Measurements from ENCODE around the gene TUG1.
A peak's percentile ranks its signal among the peaks of the same experiment; 100 is the strongest.

TUG1 gene

DNA sequence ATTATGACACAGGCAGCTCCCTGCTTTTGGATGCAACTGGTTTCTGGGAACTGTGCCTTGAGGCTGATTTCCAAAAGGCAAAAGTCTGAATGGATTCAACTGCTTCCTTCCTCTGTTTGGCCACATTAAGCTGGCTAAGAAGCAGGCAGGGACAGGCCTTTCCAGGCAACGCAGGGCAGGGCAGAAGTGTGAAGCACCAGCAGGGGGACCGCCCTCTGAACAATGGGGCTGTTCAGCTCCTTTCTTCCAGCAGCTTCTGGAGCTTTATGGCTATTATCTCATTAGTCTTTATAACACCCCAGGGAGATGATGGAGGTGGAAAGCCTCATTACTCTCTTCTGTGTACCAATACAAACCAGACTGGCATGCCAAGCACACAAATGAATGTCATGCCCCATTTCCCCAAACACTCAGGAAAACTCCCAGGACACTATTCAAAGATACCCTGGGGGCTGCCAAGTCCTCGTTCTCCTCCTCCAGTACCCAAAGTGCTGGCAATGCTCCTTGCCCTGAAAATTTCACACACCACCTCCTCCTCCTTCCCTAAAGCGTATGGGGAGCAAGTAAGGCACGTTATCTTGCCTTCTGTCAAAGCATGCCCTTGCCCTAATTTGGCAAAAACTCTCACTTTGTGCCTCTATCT, 21.8 kb upstream of the TUG1 start:
- no peak for DNase-seq (ENCODE audit: low read depth in 2 of 3, low spot score in 1 of 3)

DNA sequence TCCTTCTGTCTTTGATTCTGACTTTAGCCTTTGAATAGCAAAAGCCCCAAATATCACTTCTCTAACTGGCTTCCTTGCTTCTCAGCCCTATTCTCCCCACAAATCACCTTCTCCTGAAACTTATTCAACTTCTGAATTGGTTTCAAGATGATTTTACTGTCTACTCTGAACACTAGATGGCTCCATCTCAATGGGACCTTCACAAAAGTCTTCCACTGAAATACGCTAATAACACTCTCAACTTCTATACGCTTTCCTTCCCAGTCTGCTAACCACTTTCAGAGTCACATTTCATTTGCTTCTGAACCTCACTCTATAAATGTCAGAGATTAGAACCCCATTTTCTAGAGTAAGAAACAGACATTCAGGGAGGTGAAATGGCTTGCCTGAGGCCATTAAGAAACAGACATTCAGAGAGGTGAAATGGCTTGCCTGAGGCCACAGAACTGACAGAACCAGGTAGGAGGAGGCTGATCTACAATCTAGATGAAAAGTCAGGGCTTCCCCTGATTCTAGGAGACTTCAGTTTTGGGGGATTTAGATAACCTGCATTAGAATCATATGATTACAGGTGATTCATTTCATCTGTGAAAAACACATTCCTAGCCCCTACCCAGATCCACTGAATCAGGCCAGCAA, 21.1 kb upstream of the TUG1 start:
- DNase-seq (ENCODE audit: low read depth in 2 of 3, low spot score in 1 of 3) = no peak

DNA sequence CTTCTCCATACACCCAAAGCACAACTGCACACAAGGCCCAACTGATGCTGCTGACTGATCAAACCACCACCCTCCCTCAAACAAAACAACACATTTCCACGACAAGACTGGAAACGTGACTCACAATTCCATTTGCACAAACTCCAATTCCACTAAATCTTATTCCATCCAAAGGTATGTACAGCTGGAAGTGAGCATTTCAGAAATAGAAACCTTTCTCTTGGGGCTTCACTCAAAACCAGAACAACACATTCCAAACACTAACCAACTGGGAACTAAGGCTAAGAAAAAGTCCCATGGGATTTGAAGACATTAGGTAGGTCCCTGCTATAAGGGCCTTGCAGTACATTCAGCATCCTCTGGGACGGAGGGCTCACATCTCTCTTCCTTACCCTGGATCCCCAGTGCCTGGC, 20.1 kb upstream of the TUG1 start:
- no peak for DNase-seq (ENCODE audit: low read depth in 2 of 3, low spot score in 1 of 3)

DNA sequence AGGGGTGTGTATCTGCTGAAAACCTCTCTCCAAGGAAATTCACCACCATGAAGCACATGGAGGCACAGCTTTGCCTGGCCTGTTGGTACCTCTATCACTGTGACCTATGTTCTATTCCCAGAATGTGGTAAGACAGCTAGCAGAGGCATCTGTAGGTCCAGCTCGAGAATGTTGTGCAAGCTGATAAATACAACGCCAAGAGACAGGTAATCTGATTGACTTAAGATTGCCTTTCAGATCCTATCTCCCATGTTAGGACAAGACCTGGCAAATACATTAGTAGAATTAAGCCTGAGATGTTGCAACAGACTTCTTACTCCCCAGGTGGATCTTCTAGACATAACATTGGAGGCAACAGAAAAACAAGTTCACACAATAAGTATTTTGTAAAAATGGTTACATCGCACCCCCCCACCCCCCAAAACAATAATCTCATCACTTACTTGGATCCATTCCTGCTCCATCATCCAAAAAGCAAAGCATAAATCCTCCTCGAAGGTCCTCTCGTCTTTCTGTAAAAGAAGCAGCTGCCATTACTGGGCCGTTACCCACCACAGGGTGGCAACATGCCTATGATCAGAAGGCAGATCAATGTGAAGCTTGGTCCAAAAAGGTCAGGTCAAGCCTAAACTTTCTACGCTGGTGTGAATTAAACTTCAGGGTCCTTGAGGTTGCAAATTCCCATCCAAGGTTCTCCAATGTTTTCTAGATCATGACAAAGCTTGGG, 19.0 kb upstream of the TUG1 start:
- DNase-seq (ENCODE audit: low read depth in 2 of 3, low spot score in 1 of 3) = no peak

DNA sequence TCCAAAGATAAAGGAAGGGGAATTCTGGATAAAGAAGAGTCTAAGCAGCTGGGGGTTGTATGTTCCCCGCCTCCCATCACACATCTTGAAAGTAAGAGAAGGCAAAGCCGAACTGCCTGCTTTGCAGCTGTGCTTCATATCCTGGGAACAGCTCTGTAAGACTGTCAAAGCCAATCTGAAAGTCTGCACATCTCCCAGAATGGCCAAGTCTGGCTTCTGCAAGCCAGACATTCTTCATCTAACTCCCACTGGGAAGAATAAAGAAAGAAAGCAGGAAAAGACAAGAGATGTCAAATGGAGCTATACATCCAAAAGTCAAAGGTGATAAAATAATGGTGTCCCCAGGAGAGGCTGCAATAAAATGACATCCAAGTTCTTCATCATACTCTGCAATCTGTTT, 15.9 kb upstream of the TUG1 start:
- no peak for DNase-seq (ENCODE audit: low read depth in 2 of 3, low spot score in 1 of 3)

DNA sequence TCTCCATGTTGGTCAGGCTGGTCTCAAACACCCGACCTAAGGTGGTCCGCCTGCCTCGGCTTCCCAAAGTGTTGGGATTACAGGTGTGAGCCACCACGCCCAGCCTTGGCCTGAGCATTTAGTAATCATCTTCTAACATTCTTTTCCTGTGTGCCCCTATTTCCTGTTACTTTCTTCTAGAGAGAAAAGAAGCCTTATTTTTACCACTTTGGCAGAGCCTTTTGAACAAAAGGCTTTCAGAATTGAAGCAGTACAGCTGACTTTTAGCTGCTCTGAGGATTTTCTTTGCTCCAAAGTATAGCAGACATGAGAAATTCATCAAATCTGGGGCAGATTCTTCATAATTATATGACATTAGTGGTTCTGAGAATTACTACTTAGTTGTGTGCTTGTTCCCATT, 13.9 kb upstream of the TUG1 start:
- no peak for DNase-seq (ENCODE audit: low read depth in 2 of 3, low spot score in 1 of 3)

DNA sequence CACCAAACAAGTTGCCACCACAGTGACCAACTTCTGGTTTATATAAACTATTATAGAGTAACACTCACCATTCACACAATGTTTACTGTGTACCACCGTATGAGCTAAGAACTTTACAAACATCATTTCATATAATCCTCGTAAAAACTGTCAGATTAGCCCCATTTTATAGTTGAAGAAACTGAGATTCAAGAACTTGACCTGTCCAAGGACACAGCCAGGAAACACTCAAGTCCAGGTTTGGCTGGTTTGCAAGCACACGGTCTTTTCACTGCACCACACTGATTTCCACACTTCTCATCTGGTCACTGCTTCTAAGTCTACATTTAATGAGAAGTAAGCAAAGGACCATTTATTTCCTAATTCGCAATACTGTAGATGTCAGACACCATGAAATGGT, 4.2 kb upstream of the TUG1 start:
- no peak for DNase-seq (ENCODE audit: low read depth in 2 of 3, low spot score in 1 of 3)

DNA sequence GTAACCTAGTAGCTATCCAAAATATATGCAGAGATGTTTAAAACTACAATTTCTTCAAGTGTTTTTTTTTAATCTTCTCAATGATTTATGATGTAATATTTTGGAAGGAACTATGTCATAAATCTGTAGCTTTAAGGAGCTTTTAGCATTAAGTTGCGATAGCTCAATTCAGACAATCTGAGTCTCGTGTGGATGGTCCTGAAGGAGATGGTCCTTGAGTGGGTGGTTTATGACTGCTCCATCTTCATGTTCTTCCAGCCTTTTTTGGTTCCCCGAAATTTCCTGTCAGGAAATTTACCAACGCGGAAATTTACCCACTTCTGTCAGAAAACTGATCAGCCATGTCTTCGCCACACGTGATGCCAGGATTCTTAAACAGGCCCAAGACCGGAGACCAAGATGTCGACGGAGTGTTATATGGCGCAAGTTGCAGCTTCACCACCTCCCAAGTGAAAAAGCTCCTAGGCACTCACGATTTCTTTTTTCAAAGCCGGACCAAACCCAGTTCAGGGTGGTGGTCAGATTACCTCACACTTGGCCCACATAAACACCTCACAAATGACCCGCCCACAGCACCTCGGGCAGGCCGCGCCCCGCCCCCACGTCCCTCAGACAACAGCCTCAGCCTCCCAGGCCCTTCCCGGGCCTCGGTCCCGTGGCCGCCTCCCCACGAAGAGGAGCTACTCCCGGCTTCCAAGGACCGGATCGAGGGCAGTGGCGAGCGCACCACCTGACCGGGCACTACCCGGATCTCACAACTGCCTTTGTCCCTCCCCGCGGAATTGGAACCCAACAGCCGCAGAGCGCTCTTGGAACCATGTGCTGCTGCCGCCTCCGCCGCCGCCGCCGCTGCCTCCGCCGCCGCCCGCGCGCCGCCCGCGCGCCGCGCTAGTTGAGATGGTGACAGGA, 796 bp upstream of the TUG1 start, which contains the start of gene MORC2:
TSS of gene MORC2 (minus strand) at position 760 of the 909 bp plus-strand sequence. CDS start 885 bp downstream, outside the sequence.
- DNase-seq (ENCODE audit: low read depth in 2 of 3, low spot score in 1 of 3) = no peak

DNA sequence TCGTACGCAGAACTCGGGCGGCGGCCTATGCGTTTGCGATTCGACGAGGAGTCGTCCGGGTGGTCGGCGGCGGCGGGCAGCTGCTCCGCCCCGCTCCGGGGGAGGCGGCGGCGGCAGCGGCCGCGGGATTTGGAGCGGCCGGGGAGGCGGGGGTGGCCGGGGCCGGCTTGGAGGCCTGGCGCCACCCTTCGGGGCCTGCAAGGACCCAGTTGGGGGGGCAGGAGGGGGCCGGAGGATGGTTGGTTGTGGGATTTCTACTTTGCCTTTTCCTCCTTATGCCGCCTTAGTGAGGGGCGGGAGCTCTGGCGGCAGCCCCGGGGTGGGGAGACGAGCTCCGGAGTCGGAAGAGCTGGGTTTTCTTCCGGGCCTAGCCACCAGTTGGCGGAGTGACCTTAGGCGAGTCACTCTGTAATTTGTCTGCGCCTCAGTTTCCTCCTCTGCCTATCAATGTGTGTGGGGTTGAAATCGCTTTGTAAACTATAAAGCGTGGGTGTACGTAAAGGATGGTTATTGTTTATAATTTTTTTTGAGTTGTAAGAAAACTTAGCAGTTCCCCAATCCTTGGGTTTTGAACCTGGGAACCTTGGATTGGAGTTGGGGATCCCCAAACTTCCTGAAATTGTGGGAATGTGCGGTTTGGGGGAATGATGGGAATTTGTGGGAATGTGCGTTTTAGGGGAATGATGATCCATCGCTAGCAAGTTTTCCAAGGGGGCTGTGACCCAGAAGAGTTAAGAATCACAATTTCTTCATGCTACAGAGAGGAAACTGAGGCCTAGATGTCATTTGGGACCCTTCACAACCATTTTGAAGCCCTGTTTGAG, 679 bp downstream of the TUG1 start:
- DNase-seq (ENCODE audit: low read depth in 2 of 3, low spot score in 1 of 3) = peak; percentile 10 to 20 (median 14)

DNA sequence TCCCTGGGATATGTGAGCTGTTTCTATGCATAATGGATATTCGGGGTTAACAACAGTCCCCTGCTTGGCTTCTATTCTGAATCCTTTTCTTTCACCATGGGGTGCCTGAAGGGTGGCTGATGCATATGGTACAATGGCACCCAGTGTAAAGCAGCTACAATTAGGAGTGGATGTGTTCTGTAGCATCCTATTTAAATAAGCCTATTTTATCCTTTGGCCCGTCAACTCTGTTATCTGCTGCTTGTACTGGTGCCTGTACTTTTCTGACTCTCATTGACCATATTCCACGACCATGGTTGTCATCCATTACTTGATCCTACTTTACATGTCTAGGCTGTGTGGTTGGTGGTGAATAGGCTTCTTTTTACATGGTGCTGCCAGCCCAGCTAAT, 1.3 kb downstream of the TUG1 start:
- no peak for DNase-seq (ENCODE audit: low read depth in 2 of 3, low spot score in 1 of 3)

DNA sequence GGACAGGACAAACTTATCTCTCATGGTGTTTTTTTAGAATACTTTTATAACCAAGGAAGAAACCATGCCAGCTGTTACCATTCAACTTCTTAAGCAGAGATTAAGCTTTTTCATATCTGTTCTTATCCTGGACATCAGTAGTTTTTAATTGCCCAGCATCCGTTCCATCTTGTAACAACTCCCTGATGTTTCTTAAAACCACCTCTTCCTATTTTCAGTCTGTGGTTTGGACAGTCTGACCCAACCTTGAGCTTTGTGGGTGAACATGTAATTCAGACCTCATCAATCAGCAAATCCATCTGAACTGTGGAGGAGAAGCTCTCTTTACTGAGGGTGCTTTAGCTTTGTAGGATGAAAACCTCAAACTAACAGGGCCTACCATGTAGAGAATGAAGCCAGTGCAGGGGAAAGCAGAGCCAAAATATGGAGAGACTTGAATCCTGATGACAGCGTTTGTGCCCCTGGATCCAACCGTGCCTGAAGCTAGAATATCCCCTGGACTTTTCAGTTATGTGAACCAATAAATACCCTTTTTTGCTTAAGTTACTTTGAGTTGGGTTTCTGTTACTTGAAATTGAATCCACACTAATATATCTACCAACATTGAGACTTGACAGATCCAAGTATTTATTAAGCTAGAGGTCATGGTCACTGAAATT, 9.4 kb downstream of the TUG1 start:
- no peak for DNase-seq (ENCODE audit: low read depth in 2 of 3, low spot score in 1 of 3)

DNA sequence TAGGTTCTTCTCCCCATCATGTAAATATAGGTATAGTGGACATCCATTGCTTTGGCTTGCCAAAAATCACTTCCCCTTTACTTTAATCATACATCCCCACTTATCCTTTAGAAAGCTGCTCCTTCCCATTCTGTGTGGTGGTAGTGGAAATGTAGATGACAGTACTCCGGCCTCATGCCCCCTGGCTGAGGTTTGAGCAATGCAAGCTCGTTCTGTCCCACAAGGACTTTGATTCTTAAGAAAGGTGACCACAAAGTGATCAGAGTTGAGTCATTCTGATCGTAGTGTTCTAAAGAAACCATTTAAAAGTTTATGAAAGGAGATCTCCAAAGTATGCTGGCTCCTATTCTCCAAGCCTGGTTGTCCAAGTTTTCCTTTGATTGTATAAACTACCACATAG, 10.9 kb downstream of the TUG1 start:
- no peak for DNase-seq (ENCODE audit: low read depth in 2 of 3, low spot score in 1 of 3)

DNA sequence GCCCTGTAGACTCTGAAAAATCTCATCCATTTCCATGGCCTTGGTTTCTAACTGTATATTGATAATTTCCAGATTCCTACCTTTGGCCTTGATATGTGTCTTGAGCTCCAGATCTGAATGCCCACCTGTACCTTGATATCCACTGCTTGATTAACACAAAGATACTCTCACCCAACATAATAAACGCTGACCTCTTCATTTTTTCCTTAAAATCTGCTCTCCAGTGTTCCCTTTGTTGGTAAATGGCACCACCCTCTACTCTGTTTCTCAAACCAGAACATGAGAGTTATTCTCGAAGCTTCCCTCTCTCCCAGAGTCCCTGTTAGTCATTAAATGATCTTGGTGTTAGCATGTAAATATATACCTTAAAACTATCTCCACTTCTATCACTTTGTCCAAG, 13.4 kb downstream of the TUG1 start:
- DNase-seq (ENCODE audit: low read depth in 2 of 3, low spot score in 1 of 3) = no peak

DNA sequence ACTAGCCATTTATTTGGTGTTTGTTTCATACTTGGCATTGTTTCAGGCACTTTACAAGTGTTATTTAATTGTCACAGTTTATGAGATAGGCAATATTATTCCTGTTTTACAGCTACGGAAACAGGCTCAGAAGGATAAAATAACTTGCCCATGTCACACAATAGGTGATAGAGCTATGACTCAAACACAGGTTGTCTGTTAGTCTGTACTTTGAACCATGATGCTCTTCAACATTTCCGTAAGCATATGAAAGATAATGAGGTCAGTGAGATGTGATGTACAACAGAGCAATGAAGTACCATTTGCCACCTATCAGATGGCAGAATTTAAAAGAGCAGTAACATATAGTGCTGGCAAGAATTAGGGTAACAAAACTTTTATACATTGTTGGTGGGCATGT, 15.3 kb downstream of the TUG1 start:
- no peak for DNase-seq (ENCODE audit: low read depth in 2 of 3, low spot score in 1 of 3)

DNA sequence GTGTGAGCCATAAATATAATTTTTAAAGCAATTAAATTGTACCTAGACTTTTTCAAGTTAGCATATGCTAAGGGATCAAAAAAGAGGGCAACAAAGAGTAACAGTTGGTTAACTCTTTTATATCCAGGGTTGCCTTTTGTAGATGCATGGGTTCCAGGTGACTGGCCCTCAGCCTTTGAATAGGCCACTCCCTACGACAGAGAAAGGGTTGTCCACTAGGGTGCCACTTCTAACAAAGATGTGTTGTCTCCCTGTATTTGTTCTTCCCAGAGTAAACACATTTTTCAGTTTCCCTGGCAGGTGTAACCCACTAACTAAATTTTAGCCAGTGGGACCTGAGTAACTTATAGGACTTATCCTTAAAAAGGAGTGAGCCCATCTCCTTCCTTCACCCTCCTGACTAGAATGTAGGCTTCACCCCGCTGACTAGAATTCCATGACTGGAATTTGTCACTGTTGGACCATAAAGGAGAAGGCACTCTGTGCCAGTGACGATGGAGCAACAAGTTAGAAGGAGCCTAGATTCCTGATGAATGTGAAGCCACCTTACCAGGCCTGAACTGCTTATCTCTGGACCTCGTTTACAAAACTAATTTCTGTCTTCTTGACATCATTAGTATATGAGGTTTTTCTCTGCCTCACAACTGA, 16.6 kb downstream of the TUG1 start:
- DNase-seq (ENCODE audit: low read depth in 2 of 3, low spot score in 1 of 3) = no peak

DNA sequence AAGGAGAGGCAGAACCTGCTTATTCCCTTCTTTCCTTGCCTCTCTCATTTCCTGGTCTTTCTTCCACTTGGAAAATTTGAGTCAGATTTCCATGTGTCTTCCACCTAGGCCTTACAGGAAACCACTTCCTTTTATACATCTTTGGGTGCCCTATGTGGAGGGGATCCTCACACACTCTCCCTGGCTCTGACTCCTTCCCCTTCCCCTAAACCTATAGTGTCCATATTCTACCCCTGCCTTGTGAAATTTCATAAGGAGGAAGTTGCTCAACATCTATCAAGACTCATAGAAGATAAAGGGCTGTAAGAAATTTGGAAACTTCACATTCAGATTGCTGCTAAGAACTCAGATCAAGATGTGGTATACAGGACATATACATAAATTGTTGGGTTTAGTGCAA, 20.4 kb downstream of the TUG1 start:
- no peak for DNase-seq (ENCODE audit: low read depth in 2 of 3, low spot score in 1 of 3)

DNA sequence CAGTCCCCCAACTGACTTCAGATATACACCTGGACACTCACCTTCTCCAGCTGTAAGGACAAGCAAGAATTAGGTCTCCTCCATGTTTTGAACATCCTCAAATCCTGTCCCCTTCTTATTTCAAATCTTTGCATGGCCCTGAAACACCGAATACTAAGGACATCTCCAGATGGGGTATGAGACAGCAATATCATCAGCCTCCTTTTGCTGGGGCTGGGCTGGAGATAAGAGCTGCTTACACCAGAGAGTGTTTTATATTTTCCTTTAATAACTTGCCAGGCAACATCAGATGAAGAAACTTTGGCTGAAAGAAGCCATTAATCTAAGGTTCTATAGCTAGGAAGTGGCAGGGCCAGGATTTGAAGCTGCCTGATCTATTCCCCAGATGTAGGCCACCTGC, 21.6 kb downstream of the TUG1 start:
- no peak for DNase-seq (ENCODE audit: low read depth in 2 of 3, low spot score in 1 of 3)

DNA sequence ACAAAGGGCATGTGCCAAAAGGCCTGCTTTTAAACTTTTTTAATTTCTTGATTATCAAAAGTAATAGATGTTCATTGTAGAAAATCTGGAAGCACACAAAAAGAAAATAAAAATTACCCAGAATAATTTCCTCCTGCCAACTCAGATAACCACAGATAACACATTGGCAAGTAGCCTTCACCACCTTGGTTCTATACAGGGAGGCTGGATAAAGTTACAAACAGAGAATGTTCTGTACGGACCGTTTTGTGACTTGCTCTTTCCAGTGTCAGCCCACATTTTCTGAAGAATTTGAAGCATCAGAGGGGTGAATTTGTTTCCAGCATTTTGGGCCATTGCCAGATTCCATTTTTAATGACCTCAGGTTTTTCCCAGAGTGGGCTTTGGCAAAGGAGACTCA, 23.5 kb downstream of the TUG1 start:
- no peak for DNase-seq (ENCODE audit: low read depth in 2 of 3, low spot score in 1 of 3)

DNA sequence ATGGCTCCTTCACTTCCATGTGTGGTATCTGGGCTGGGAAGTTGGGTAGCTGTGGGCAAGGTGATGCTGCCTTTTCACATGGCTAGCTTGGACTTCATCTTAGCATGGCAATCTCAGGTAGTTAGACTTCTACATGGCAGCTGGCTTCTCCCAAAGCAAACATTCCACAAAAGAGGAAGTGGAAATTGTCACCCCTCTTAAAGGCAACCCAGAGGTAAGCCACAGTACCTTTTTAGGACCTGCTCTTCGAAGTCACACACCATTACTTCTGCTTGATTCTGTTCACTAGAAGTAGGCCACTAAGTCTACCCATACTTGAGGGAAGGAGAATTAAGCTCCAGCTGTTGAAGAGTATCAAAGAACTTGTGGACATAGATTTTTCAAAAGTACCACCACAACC, 25.9 kb downstream of the TUG1 start:
- no peak for DNase-seq (ENCODE audit: low read depth in 2 of 3, low spot score in 1 of 3)

DNA sequence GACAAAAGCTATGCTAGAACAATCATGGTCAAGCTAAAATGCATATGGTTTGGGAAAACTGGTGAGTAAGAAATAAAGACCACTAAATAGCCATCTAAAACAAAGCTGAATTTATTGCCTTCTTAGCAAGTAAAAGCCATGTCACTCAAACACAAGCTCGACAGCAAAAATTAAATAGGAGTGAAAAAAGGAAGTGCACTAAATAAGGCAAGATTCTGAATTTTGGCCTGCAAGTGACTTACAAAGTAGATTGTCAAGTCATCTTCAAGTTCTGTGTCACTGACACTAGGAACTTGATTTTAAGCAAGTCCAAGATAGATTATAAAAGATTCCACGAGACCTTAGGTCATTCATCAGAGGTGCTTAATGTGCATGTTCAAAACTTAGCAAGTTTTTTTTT, 27.4 kb downstream of the TUG1 start:
- no peak for DNase-seq (ENCODE audit: low read depth in 2 of 3, low spot score in 1 of 3)

All from stimulated activated CD4-positive, alpha-beta T cell treated with anti-CD3 and anti-CD28 coated beads, Interleukin-12 subunit alpha, Interleukin-12 subunit beta, amount 100 ng/mL, for 48 hours (primary cell).